Measurements from ENCODE around the gene SULF2.

Gene SULF2

DNA sequence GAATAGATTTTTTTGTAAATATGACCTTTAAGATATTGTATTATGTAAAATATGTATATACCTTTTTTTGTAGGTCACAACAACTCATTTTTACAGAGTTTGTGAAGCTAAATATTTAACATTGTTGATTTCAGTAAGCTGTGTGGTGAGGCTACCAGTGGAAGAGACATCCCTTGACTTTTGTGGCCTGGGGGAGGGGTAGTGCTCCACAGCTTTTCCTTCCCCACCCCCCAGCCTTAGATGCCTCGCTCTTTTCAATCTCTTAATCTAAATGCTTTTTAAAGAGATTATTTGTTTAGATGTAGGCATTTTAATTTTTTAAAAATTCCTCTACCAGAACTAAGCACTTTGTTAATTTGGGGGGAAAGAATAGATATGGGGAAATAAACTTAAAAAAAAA lies 130.9 kb downstream of the SULF2 start:
- no peak for DNase-seq (ENCODE audit: low read depth in 2 of 3, low spot score in 2 of 3)

DNA sequence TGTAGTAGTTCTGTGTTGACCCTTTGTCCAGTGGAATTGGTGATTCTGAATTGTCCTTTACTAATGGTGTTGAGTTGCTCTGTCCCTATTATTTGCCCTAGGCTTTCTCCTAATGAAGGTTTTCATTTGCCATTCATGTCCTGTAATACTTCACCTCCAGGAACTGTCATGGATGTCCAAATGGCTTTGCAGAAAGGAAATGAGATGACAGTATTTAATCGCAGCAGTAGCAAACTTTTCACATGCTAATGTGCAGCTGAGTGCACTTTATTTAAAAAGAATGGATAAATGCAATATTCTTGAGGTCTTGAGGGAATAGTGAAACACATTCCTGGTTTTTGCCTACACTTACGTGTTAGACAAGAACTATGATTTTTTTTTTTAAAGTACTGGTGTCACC lies 131.4 kb downstream of the SULF2 start:
- no peak for DNase-seq (ENCODE audit: low read depth in 2 of 3, low spot score in 2 of 3)

DNA sequence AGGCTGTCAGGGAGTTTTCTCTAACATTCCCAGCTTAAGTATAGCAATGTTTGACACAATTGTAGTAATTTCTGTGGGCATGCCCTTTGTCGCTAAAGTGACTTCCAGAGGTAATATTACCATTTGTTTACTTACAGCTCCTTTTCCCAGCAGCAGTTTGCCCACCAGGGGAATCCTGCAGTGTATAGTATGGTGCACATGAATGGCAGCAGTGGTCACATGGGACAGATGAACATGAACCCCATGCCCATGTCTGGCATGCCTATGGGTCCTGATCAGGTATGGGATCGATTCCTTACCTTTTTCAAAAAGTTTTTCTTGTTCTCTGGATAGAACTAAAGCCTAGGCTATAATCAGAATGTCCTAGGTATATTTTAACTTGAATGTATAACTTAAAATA lies 132.5 kb downstream of the SULF2 start:
- DNase-seq (ENCODE audit: low read depth in 2 of 3, low spot score in 2 of 3), result no peak

DNA sequence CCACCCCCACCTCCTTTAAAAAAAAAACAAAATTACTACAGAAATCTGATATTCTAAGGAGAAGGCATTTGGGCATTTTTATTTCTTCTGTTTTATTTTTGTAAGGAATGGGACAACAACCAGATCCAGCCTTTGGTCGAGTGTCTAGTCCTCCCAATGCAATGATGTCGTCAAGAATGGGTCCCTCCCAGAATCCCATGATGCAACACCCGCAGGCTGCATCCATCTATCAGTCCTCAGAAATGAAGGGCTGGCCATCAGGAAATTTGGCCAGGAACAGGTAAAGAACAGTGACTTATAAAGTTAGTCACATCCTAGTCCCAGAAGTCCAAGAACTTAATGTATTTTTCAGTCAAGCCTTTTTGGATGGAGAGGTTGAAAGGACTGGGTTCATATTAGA lies 133.0 kb downstream of the SULF2 start:
- DNase-seq (ENCODE audit: low read depth in 2 of 3, low spot score in 2 of 3), result no peak

DNA sequence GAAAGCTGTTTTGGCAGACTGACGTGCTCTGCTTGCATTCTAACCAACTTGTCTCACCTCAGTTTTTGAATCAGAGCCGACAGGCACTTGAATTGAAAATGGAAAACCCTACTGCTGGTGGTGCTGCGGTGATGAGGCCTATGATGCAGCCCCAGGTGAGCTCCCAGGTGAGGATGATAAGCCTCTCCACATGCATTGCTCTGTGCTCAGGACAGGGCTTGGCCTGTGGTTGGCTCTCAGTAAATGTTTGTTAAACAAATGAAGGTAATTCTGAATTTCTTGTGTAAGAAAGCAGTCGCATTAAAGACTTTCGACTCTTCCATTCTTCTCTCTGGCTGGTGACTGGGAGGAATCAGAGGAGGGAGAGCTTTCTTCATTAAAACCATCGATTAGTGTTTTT lies 136.3 kb downstream of the SULF2 start:
- no peak for DNase-seq (ENCODE audit: low read depth in 2 of 3, low spot score in 2 of 3)

DNA sequence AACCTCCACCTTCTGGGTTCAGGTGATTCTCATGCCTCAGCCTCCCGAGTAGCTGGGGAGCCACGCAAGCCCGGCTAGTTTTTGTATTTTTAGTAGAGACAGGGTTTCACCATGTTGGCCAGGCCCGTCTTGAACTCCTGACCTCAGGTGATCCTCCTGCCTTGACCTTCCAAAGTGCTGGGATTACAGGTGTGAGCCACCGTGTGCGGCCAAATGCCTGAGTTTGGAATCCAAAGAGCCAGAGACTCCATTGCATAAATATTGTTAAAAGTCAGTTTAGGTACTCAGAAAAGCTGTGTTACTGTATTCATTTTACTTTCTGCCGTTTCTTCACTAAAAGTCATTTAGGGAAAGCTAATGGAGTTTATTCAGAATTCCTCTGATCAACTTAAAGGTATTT lies 137.3 kb downstream of the SULF2 start:
- no peak for DNase-seq (ENCODE audit: low read depth in 2 of 3, low spot score in 2 of 3)

DNA sequence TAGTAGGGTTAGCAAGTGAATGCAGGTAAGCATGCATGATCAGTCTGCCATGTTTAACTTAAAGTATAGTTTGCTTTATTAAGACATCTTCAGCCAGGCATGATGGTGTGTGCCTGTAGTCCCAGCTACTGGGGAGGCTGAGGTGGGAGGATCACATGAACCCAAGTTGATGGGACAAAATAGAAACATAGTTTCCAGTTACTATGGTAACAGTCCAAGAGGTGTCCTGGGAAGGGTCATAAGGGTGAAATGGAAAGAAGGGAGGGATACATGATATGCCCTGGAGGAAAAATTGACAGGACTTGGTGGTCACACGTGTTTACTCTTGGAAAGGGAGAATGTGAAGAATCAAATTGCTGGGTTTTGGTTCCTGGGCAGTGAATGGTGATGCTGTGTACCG lies 139.6 kb downstream of the SULF2 start:
- no peak for DNase-seq (ENCODE audit: low read depth in 2 of 3, low spot score in 2 of 3)

DNA sequence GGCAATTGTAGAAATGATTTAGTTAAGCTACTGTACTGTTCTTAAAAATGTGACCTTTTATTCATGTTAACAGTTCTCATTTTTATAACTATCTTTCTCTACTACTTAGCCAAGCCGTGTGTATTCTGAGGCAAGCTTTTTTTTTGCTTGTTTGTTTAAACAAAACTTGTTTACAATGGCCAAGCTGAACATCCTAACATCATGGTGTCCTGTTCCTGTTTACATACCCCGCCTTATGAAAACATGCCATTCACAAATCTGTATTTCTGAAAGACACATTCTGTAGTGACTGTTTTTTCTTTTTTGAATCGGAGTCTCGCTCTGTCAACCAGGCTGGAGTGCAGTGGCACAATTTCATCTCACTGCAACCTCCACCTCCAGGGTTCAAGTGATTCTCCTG lies 142.7 kb downstream of the SULF2 start:
- DNase-seq (ENCODE audit: low read depth in 2 of 3, low spot score in 2 of 3), result no peak

DNA sequence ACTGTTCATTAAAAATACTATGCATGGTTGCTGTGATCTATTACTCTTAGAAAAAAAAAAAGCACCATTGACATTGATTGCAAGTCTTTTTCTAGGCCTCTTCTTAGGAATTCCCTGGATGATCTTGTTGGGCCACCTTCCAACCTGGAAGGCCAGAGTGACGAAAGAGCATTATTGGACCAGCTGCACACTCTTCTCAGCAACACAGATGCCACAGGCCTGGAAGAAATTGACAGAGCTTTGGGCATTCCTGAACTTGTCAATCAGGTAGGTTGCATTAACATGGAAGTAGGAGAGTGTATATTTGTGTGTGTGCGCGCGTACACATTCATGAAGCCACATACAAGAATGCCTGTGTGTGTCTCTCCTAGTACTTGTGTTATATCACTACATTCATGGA lies 143.2 kb downstream of the SULF2 start:
- no peak for DNase-seq (ENCODE audit: low read depth in 2 of 3, low spot score in 2 of 3)

DNA sequence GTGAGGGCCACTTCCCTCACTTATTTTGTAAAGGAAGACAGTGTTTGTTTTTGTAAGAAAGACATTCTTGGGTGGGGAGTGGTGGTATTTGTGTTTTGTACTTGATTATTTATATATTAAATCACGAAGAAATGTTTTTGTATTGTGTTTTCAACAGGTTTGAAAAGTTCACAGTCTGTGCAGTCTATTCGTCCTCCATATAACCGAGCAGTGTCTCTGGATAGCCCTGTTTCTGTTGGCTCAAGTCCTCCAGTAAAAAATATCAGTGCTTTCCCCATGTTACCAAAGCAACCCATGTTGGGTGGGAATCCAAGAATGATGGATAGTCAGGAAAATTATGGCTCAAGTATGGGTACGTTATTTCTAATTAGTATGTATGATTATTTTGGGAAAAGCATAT lies 146.4 kb downstream of the SULF2 start:
- no peak for DNase-seq (ENCODE audit: low read depth in 2 of 3, low spot score in 2 of 3)

DNA sequence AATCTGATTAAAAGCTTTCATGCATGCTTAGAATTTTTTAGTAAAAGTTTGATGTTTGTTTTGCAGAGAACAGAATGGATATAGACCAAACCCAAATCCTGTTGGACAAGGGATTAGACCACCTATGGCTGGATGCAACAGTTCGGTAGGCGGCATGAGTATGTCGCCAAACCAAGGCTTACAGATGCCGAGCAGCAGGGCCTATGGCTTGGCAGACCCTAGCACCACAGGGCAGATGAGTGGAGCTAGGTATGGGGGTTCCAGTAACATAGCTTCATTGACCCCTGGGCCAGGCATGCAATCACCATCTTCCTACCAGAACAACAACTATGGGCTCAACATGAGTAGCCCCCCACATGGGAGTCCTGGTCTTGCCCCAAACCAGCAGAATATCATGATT lies 150.0 kb downstream of the SULF2 start:
- DNase-seq (ENCODE audit: low read depth in 2 of 3, low spot score in 2 of 3), result no peak

DNA sequence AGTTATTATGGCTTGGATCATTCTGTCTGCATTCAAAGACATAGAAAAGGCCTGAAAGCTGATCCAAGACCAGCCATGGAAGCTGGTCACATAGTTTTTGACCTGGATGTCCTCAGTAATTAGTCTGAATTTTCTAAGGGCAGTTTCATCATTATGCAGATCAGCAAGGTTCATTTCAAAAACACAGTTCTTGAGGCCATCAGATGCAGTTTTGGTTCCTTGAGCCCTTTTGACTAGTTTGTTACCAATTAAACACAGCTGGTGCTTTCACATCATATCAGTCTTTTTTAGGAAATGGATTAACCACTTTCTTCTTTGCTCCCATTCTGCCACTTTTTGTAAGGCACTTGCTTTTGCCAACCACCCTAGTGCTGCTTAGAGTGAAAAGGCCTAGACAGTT lies 154.2 kb downstream of the SULF2 start:
- no peak for DNase-seq (ENCODE audit: low read depth in 2 of 3, low spot score in 2 of 3)

DNA sequence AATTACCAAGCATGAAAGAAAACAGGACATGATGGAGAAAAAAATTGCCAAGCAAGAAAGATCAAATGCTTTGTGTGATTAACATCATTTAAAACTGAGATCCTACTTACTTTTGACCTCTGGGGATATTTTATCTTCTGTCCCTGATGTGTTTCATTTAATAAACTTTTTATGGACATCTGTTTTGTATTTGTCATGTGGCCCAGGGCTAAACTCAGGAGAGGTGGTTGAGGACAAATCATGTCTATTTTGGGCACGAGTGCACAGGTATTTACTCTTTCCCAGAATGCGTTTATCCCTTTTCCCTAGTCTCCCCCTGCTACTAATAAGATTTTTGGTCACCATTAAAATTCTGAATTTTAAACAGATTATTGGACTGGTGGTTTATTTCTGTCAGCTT lies 155.4 kb downstream of the SULF2 start:
- no peak for DNase-seq (ENCODE audit: low read depth in 2 of 3, low spot score in 2 of 3)

DNA sequence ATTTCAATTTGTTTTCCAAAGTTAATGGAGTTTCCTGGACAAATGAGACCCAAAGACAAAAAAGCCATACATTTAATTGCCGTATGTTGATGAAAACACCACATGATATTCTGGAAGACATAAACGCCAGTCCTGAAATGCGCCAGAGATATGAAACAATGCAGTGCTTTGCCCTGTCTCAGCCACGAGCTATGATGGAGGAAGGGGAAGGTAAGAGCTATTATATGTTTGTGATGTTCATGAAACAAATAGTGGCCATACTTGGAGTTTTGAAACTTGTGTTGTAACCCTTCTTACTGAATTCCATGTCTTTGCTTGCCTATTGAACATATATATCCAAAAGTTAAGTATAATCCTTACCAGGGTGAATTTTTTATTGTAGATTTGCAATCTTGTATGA lies 157.7 kb downstream of the SULF2 start:
- no peak for DNase-seq (ENCODE audit: low read depth in 2 of 3, low spot score in 2 of 3)

DNA sequence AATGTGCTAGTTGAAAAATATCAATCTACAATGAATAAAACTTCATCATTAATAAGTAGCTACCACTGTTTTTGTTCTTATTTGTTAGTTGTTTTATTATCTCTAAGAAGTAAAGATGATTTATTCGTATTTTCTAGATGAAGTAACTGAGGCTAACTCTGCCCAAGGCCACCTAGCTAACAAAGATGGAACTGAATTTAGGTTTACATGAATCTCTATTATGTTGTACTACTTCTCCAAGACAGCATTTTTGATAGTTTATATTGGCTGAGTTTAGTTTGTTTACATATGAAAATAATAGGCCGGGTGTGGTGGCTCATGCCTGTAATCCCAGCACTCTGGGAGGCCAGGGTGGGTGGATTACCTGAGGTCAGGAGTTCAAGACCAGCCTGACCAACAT lies 162.1 kb downstream of the SULF2 start:
- DNase-seq (ENCODE audit: low read depth in 2 of 3, low spot score in 2 of 3), result no peak

DNA sequence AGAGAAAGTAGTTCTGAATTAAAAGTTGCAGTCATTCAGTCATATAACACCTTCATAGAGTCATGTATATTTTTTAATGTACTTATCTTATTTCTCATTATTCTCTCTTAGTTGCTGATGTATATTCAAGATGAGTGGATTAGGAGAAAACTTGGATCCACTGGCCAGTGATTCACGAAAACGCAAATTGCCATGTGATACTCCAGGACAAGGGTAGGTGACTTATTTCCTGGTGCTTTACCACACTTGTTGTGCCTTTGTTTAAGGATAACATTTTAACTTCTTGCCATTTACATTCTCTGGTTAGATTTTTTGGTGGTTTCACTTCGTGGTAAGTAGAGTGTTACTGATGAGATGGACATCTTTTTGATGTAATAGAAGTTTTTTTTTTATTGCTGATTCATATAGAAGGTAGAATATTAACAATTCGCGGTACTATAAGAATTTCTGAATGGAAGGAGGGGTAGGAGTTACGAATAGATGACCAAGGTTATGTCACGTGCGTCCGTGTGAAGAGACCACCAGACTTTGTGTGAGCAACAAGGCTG lies 163.1 kb downstream of the SULF2 start:
- no peak for DNase-seq (ENCODE audit: low read depth in 2 of 3, low spot score in 2 of 3)

DNA sequence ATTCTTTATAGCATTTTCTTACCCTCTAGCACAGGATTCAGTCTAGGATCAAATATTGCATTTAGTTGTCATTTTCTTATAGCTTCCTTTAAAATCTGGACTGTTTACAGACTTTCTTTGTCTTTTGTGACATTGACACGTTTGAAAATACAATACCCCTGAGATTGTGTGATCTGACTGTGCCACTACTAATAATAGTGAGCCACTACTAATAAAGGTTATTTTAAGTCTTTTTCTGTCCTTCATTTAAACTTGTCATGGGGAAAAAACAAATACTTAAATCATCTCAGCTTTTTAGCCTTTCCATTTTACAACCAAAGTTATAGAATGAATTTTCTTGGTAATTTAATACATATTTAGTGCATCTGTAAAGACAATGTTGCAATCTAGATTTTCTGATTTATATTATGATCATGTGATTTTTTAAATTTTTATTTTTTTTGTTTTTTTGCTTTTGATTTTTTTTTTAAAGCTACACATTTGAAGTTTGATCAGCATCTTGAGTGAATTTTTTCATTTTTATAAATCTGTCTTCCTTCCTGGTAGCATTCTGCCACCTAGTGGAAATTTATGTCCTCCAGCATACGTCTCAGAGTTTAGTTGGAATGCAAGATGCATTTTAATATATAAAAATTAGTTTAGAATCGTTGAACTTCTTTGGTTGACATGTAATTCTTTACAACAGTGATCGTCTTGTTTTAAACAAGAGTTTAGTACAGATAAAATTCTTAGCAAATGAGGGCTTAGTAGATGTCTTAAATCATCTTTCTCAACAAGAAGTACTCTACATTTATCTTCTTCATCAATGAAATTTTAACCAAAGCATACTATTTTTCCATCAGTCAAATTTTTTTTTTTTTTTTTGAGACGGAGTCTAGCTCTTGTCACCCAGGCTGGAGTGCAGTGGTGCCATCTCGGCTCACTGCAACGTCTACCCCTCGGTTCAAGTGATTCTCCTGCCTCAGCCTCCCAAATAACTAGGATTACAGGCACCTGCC lies 164.2 kb downstream of the SULF2 start:
- DNase-seq (ENCODE audit: low read depth in 2 of 3, low spot score in 2 of 3), result no peak

DNA sequence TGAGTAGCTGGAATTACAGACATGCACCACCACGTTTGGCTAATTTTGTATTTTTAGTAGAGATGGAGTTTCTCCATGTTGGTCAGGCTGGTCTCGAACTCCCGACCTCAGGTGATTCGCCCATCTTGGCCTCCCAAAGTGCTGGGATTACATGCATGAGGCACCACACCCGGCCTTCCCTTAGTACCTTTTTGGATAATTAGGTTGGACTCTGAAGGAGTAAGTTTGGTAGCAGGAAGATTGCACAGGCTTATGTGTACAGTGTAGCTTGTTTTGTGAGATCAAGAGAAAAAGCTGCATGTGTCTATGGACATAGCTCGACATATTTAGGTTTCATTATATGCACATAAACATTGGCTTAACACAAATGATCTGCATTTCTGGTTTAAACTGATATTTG lies 166.8 kb downstream of the SULF2 start:
- no peak for DNase-seq (ENCODE audit: low read depth in 2 of 3, low spot score in 2 of 3)

DNA sequence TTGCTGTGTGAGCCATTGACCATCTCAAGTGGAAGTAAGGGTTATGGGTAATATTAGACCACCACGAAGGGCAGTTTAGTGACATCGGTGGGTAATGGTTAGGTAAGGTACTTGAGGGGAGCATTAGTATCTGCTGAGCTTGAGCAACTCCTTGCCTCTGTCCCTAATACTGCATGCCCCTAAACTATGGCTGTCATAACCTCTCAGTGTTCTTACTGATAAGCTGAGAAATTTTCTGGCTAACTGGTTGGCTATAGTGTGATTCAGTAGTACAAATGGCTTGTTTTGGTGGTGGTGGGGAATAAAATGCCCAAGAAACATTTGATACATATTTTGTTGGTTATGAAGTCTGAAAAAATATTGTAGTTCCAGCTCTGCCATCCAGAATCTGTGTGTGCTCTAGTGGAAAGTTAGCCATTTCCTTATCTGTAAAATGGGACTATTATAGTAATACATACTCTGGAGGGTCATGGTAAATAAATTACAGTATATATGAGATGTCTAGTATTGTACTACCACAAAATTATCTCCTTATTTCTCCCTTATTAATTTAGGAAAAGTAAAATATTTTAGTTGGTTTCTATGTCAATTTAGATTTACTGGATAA lies 170.5 kb downstream of the SULF2 start:
- no peak for DNase-seq (ENCODE audit: low read depth in 2 of 3, low spot score in 2 of 3)

DNA sequence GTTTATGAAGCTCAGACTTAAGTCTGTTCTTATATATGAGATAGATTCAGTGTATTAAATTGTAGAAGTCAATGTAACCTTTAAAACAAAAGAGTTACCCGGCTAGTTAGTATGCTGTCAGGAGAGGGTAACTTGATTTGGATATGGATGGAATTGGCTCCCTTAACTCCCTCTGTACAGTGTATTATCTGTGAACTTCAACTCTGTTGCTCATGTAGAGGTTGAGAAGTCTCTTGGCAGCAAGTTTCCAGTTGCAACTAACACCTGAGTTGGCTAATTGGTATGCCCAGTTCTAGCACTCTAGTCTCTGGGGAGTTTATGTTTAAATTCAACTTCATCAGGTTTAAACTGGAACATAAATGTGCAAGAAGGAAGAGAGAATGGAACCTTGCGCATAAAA lies 172.6 kb downstream of the SULF2 start:
- no peak for DNase-seq (ENCODE audit: low read depth in 2 of 3, low spot score in 2 of 3)

DNA sequence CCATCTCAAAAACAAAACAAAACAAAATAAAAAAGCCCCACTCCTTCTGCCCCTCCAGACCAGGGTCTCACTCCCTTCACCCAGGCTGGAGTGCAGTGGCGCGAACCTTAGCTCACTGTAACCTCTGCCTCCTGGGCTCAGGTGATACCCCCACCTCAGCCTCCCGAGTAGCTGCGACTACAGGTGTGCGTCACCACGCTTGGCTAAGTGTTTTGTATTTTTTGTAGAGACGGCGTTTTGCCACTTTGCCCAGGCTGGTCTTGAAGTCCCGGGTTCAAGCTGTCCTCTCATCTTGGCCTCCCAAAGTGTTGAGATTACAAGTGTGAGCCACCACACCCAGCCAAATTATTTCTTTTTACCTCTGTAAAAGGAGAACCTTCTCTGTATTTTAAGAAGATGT lies 173.5 kb downstream of the SULF2 start:
- no peak for DNase-seq (ENCODE audit: low read depth in 2 of 3, low spot score in 2 of 3)

DNA sequence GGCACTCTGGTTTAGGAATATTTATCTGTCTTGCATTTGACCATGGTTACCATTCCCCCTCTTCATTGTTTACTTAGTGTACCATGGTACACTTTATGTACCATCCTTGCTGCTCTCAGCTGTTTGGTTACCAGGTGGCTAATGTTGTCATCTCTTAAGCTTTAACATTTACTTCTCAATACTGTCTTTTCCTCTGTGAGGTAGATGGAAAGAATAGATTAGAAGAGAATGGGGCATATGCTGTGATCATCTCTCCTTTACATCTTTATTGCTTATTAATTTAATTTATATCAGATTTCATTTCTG lies 174.4 kb downstream of the SULF2 start:
- DNase-seq (ENCODE audit: low read depth in 2 of 3, low spot score in 2 of 3), result no peak

All from activated CD8-positive, alpha-beta memory T cell treated with anti-CD3 and anti-CD28 coated beads for 48 hours (primary cell).